ENCODE data around the gene EPB42.

DNA sequence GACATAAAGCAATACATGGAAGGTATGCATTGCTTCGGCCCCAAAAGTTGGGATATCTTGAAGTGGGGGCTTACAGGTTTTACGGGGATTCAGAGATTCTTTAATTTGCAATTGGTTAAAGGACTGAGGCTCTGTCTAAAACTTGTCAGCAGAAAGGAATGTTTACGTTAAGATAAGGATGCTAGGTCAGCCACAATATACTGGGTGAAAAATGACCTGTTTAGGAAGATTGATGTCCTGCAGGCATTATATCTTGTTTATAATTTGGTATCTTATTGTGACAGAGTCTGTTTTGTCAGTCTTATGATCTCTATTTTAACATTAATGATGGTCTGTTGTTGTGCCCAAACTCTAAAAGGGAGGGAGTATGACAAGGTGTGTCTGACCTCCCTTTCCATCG is 50.9 kb downstream of the EPB42 start:
- TF ChIP-seq POLR2A (IDR thresholded peaks at IDR 0.05; ENCODE audit: low read length) (no peak), GATA1 (IDR thresholded peaks at IDR 0.05; ENCODE audit: low read depth, low read length) (no peak)
